ENCODE data around the gene MTRFR. TPM values are rescaled to one million over a fixed set of nuclear protein-coding genes. Genes with fewer than 3 reads are reported as not detected.

MTRFR gene
- polyA plus RNA-seq, 1 of the 3 experiments (the other 2 are of a cell fraction): 6.6 TPM

DNA sequence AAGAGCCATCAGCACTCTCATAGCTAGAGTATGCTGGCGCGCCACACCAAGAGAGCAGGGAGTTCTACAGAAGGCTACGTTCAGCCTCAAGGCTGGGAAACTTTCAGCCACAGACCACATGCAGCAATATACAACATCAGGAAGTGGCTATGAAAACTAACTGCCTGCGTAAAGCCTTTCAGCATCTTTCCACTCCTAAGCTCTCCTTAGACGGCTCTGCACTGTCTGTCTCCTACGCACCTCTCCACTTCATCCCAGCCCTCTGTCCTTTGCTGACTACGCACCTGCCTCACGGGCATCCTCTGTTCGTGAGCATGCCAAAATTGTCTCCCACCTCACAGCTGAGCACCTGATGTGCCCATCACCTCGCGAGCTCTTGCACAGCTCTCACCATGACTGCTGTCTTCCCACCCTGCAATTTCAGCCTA lies 10.0 kb upstream of the MTRFR start:
- Histone ChIP-seq H3K36me3 (replicated peaks in 1 of 2; ENCODE audit: control insufficient read depth in 1 of 2, insufficient read depth in 2 of 2, low read length in 1 of 2) (peaks cover 6 to 29% of the 10 kb centered on the region in 2 experiments), H3K9me2 (no peaks in the 10 kb centered on the region), H3K9ac (no peak overlapping the region), H3K4me3 (ENCODE audit: low read depth in 2 of 2, low read length in 1 of 2) (no peak overlapping the region), H3K79me2 (ENCODE audit: insufficient read depth) (peaks cover 38% of the 10 kb centered on the region), H3K4me1 (ENCODE audit: control insufficient read depth in 1 of 2, insufficient read depth in 2 of 2, low read depth in 1 of 2, low read length in 1 of 2) (peaks cover 0 to 3% of the 10 kb centered on the region in 2 experiments; a peak in 2 of 4 replicates), H3F3A (replicated peaks; ENCODE audit: insufficient read depth) (peaks cover 10% of the 10 kb centered on the region), H4K20me1 (ENCODE audit: insufficient read depth) (no peaks in the 10 kb centered on the region), H3K27me3 (ENCODE audit: insufficient read depth) (no peaks in the 10 kb centered on the region), H3K9me3 (no peaks in the 10 kb centered on the region), H3K27ac (ENCODE audit: low read depth in 2 of 2, low read length in 1 of 2) (no peak overlapping the region), H2AFZ (ENCODE audit: low read depth) (no peak overlapping the region), H3K4me2 (no peak overlapping the region)
- CTCF ChIA-PET: interaction anchor here (1.1 to 1.7 kb wide), 3 partner anchors 9 to 46 kb away, joined by 3 to 8 read pairs (median 5); partner anchors contain the start of genes MPHOSPH9 and MTRFR
- POLR2A ChIA-PET: interaction anchor here (0.6 to 1.9 kb wide), 2 partner anchors 9 to 11 kb away, joined by 3 to 9 read pairs; partner anchors contain the start of genes MPHOSPH9 and MTRFR
- TF ChIP-seq, protein P1, sequence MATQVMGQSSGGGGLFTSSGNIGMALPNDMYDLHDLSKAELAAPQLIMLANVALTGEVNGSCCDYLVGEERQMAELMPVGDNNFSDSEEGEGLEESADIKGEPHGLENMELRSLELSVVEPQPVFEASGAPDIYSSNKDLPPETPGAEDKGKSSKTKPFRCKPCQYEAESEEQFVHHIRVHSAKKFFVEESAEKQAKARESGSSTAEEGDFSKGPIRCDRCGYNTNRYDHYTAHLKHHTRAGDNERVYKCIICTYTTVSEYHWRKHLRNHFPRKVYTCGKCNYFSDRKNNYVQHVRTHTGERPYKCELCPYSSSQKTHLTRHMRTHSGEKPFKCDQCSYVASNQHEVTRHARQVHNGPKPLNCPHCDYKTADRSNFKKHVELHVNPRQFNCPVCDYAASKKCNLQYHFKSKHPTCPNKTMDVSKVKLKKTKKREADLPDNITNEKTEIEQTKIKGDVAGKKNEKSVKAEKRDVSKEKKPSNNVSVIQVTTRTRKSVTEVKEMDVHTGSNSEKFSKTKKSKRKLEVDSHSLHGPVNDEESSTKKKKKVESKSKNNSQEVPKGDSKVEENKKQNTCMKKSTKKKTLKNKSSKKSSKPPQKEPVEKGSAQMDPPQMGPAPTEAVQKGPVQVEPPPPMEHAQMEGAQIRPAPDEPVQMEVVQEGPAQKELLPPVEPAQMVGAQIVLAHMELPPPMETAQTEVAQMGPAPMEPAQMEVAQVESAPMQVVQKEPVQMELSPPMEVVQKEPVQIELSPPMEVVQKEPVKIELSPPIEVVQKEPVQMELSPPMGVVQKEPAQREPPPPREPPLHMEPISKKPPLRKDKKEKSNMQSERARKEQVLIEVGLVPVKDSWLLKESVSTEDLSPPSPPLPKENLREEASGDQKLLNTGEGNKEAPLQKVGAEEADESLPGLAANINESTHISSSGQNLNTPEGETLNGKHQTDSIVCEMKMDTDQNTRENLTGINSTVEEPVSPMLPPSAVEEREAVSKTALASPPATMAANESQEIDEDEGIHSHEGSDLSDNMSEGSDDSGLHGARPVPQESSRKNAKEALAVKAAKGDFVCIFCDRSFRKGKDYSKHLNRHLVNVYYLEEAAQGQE (IDR thresholded peaks at IDR 0.05; ENCODE audit: low read depth, low read length): no peak
- no peak for TF ChIP-seq PBX3 (IDR thresholded peaks at IDR 0.05)
- no peak for TF ChIP-seq NRF1 (IDR thresholded peaks at IDR 0.05; ENCODE audit: low read depth, low read length)
- TF ChIP-seq MXI1 (IDR thresholded peaks at IDR 0.05; ENCODE audit: low read depth, low read length): no peak
- TF ChIP-seq EZH2phosphoT487 (IDR thresholded peaks at IDR 0.05; ENCODE audit: borderline replicate concordance, low read depth): no peak
- no peak for TF ChIP-seq ZBTB33 (IDR thresholded peaks at IDR 0.05; ENCODE audit: borderline replicate concordance, low read depth)
- no peak for TF ChIP-seq FOXJ3 (CRISPR knock-in tag; IDR thresholded peaks at IDR 0.05)
- TF ChIP-seq CHD2 (IDR thresholded peaks at IDR 0.05; ENCODE audit: low read length, partially characterized antibody): no peak
- TF ChIP-seq SIN3A (IDR thresholded peaks at IDR 0.05; ENCODE audit: borderline replicate concordance, low read depth, low read length): no peak
- no peak for TF ChIP-seq TCF12 (IDR thresholded peaks at IDR 0.05)
- no peak for TF ChIP-seq ELF1 (IDR thresholded peaks at IDR 0.05)
- no peak for TF ChIP-seq MEF2A (IDR thresholded peaks at IDR 0.05; ENCODE audit: borderline replicate concordance, low read depth)
- DNase-seq: no peak
- over 99% methylated on average over 11 of the region's 11 CpGs for WGBS (ENCODE audit: low lambda C conversion rate)
